Measurements from ENCODE around the gene ACER3. TPM values are rescaled to one million over a fixed set of nuclear protein-coding genes. Genes with fewer than 3 reads are reported as not detected.

ACER3 gene
- total and polyA plus RNA-seq, 2 of the 4 experiments (the other 2 are of a cell fraction) = 3.5 to 10.0 TPM

DNA sequence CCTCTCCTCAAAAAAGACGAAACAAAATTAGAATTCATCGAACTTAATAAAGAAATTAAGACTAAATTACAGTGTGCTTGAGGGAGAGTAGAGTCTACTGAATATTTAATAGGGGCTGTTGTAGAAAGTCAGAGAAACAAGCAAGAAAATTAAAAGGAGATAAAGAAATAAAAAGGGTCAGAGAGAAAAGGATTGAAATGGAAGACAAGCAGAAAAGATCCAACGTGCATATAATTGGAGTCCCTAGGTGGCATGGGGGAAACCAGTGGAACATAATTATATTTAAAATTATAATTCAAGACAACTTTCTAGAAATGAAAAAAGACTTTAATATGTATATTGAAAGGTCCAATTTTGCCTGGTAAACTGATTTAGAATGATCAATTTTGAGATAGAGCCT lies 74.3 kb downstream of the ACER3 start:
- no peak overlapping the region for H3K56ac ChIP-seq (ENCODE audit: extremely low read depth, insufficient read depth, low read length)
- DNase-seq (no peak), ATAC-seq (ENCODE audit: low read depth) (no peak)
- no peaks in the 10 kb centered on the region for H3K27me3 ChIP-seq (ENCODE audit: control insufficient read depth, insufficient read depth, low read length)
- H3K4me3 ChIP-seq (ENCODE audit: insufficient read depth, low read depth, low read length) = no peak overlapping the region
- H3K36me3 ChIP-seq (ENCODE audit: control insufficient read depth, insufficient read depth, low read length) = no peaks in the 10 kb centered on the region
- BruUV-seq (replicated peaks) = no TSS peak
- no peak overlapping the region for H4K5ac ChIP-seq (ENCODE audit: low read depth, low read length)
- no peak overlapping the region for H2AFZ ChIP-seq (replicated peaks; ENCODE audit: low read length, poor library complexity)
- no peak overlapping the region for H2BK5ac ChIP-seq (ENCODE audit: low read depth, low read length, poor library complexity, severe bottlenecking)
- TF ChIP-seq RCOR1 (IDR thresholded peaks at IDR 0.05; ENCODE audit: insufficient replicate concordance, low read length) = no peak
- TF ChIP-seq, protein P1, sequence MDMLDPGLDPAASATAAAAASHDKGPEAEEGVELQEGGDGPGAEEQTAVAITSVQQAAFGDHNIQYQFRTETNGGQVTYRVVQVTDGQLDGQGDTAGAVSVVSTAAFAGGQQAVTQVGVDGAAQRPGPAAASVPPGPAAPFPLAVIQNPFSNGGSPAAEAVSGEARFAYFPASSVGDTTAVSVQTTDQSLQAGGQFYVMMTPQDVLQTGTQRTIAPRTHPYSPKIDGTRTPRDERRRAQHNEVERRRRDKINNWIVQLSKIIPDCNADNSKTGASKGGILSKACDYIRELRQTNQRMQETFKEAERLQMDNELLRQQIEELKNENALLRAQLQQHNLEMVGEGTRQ (IDR thresholded peaks at IDR 0.05; ENCODE audit: low read depth, low read length) = no peak
- TF ChIP-seq, protein P2, sequence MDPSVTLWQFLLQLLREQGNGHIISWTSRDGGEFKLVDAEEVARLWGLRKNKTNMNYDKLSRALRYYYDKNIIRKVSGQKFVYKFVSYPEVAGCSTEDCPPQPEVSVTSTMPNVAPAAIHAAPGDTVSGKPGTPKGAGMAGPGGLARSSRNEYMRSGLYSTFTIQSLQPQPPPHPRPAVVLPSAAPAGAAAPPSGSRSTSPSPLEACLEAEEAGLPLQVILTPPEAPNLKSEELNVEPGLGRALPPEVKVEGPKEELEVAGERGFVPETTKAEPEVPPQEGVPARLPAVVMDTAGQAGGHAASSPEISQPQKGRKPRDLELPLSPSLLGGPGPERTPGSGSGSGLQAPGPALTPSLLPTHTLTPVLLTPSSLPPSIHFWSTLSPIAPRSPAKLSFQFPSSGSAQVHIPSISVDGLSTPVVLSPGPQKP (IDR thresholded peaks at IDR 0.05; ENCODE audit: borderline replicate concordance, low read depth, low read length) = no peak
- no peak for TF ChIP-seq CEBPB (IDR thresholded peaks at IDR 0.05; ENCODE audit: low read depth, low read length)
- TF ChIP-seq CHD1 (IDR thresholded peaks at IDR 0.05; ENCODE audit: low read depth, low read length) = no peak
- TF ChIP-seq SMC3 (IDR thresholded peaks at IDR 0.05; ENCODE audit: low read depth, low read length) = no peak
- no peak for TF ChIP-seq MAFK (IDR thresholded peaks at IDR 0.05; ENCODE audit: low read depth, low read length)
- no peak for TF ChIP-seq MXI1 (IDR thresholded peaks at IDR 0.05; ENCODE audit: borderline replicate concordance, low read depth, low read length)
- no peak for TF ChIP-seq POLR2A (IDR thresholded peaks at IDR 0.05; ENCODE audit: low read depth, low read length)
- no peak for TF ChIP-seq FOS (IDR thresholded peaks at IDR 0.05; ENCODE audit: low read depth, low read length)
- TF ChIP-seq RAD21 (IDR thresholded peaks at IDR 0.05; ENCODE audit: low read length) = no peak
- TF ChIP-seq MAZ (IDR thresholded peaks at IDR 0.05; ENCODE audit: borderline replicate concordance, low read depth, low read length) = no peak
- TF ChIP-seq, protein P3, sequence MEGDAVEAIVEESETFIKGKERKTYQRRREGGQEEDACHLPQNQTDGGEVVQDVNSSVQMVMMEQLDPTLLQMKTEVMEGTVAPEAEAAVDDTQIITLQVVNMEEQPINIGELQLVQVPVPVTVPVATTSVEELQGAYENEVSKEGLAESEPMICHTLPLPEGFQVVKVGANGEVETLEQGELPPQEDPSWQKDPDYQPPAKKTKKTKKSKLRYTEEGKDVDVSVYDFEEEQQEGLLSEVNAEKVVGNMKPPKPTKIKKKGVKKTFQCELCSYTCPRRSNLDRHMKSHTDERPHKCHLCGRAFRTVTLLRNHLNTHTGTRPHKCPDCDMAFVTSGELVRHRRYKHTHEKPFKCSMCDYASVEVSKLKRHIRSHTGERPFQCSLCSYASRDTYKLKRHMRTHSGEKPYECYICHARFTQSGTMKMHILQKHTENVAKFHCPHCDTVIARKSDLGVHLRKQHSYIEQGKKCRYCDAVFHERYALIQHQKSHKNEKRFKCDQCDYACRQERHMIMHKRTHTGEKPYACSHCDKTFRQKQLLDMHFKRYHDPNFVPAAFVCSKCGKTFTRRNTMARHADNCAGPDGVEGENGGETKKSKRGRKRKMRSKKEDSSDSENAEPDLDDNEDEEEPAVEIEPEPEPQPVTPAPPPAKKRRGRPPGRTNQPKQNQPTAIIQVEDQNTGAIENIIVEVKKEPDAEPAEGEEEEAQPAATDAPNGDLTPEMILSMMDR (conservative IDR thresholded peaks at IDR 0.05; ENCODE audit: low read depth, low read length) = no peak
- no peak for TF ChIP-seq RFX5 (IDR thresholded peaks at IDR 0.05; ENCODE audit: low read depth, low read length)
- TF ChIP-seq NFE2L2 (IDR thresholded peaks at IDR 0.05; ENCODE audit: low read depth, low read length) = no peak
- TF ChIP-seq BHLHE40 (IDR thresholded peaks at IDR 0.05; ENCODE audit: low read depth, low read length) = no peak
- in situ Hi-C loops (cut with MboI; ENCODE audit: low sequenced_read_pairs) = no loop called here
- no peak overlapping the region for H2AK5ac ChIP-seq (ENCODE audit: low read depth, low read length)
- no peaks in the 10 kb centered on the region for H4K20me1 ChIP-seq (ENCODE audit: insufficient read depth, low read length)
- H4K91ac ChIP-seq (ENCODE audit: insufficient read depth, low read depth, low read length) = no peak overlapping the region
- no peak overlapping the region for H2AK9ac ChIP-seq (replicated peaks; ENCODE audit: low read depth, low read length, poor library complexity)
- no peak overlapping the region for H3K27ac ChIP-seq (ENCODE audit: insufficient read depth, low read length)
- no peaks in the 10 kb centered on the region for H3K79me1 ChIP-seq (ENCODE audit: low read depth in 1 of 2, low read length in 2 of 2)
- no peak overlapping the region for H2BK120ac ChIP-seq (ENCODE audit: low read depth, low read length)
- H3K18ac ChIP-seq (ENCODE audit: low read depth, low read length) = no peak overlapping the region
- H3K4me1 ChIP-seq (ENCODE audit: control insufficient read depth, insufficient read depth, low read length) = peaks cover 2% of the 10 kb centered on the region; the same call in 1 of the 2 replicates
- H4K8ac ChIP-seq (ENCODE audit: low read depth in 2 of 2, low read length in 2 of 2) = no peak overlapping the region
- no CpG with 5 or more reads among the region's 3 CpGs for WGBS, 2 experiments (ENCODE audit: extremely low coverage in 2 of 2, insufficient read length in 1 of 2)
- H3K4ac ChIP-seq (ENCODE audit: low read depth, low read length) = no peak overlapping the region
- dilution Hi-C loops (cut with HindIII; ENCODE audit: low sequenced_read_pairs, unreplicated experiment) = no loop called here
- H2BK15ac ChIP-seq (ENCODE audit: low read depth, low read length) = no peak overlapping the region
- H3K9ac ChIP-seq (ENCODE audit: low read depth, low read length) = no peak overlapping the region
- intact Hi-C loops (cut with micrococcal nuclease) = no loop called here
- no peaks in the 10 kb centered on the region for H3K9me1 ChIP-seq (ENCODE audit: insufficient read depth, low read length)
- no peak overlapping the region for H3K23ac ChIP-seq (ENCODE audit: low read depth, low read length)
- ChIA-PET CTCF (no interaction called here), POLR2A (ENCODE audit: unreplicated experiment) (no interaction called here)
- no peak overlapping the region for H3K14ac ChIP-seq (replicated peaks; ENCODE audit: low read depth, low read length)
- H3K9me3 ChIP-seq (ENCODE audit: control insufficient read depth, insufficient read depth, low read length) = peaks cover 3% of the 10 kb centered on the region; the same call in 1 of the 2 replicates
- H3K4me2 ChIP-seq (ENCODE audit: low read depth, low read length) = no peak overlapping the region
- no peak overlapping the region for H2BK20ac ChIP-seq (ENCODE audit: low read depth, low read length)
